Vagina (tissue), 2 donors: ENCODE data around the gene CUL4A.
A peak's percentile ranks its signal among the peaks of the same experiment; 100 is the strongest.

Experiments used
- POLR2A ChIP-seq, 2 donors: fragments of 450-650 bp; IDR thresholded peaks; one replicate each; pipeline ENCODE4 v1.6.1; 2017; ENCODE audit warnings: antibody characterized with exemption in 2 of 2, mild to moderate bottlenecking in 2 of 2, moderate library complexity in 2 of 2
- POLR2AphosphoS5 ChIP-seq, 2 donors: sonication (generic); formaldehyde crosslinking; IDR thresholded peaks; one replicate each; pipeline ENCODE4 v1.9.0; 2017; ENCODE audit warnings: antibody characterized with exemption in 2 of 2, mild to moderate bottlenecking in 2 of 2, low read depth in 1 of 2; ENCODE audit not compliant: insufficient read depth in 1 of 2
- TF ChIP-seq, protein P1 (sequence below), 3 experiments: fragments of 450-650 bp in 2 of 3; fragments of 200-600 bp in 1 of 3; sonication (generic) in 1 of 3; IDR thresholded peaks; one replicate each; pipeline ENCODE4 v1.5.1; 2017 to 2019; ENCODE audit warnings: antibody characterized with exemption in 3 of 3, mild to moderate bottlenecking in 2 of 3, moderate library complexity in 2 of 3

DNA sequence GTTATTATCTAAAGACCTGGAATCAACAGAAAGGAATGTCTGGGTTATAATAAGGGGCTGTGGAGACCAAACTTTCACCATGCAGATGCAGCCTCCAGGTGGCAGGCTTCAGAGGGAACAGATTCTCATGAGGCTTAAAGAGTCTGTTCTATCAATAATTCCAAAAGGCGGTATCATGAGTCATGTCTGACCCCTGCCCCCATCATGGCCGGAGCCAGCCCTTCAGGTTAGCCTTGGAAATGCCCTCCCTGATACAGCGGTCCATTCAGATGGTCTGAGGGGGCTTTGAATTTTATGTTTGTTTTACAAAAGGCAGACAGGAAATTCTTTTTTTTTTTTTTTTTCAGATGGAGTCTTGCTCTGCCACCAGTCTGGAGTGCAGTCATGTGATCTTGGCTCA lies 66.0 kb downstream of the CUL4A start:
- TF ChIP-seq, protein P1, sequence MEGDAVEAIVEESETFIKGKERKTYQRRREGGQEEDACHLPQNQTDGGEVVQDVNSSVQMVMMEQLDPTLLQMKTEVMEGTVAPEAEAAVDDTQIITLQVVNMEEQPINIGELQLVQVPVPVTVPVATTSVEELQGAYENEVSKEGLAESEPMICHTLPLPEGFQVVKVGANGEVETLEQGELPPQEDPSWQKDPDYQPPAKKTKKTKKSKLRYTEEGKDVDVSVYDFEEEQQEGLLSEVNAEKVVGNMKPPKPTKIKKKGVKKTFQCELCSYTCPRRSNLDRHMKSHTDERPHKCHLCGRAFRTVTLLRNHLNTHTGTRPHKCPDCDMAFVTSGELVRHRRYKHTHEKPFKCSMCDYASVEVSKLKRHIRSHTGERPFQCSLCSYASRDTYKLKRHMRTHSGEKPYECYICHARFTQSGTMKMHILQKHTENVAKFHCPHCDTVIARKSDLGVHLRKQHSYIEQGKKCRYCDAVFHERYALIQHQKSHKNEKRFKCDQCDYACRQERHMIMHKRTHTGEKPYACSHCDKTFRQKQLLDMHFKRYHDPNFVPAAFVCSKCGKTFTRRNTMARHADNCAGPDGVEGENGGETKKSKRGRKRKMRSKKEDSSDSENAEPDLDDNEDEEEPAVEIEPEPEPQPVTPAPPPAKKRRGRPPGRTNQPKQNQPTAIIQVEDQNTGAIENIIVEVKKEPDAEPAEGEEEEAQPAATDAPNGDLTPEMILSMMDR (IDR thresholded peaks at IDR 0.05) = peak in 2 of 3 experiments; percentile 33 to 36
- TF ChIP-seq POLR2AphosphoS5 (IDR thresholded peaks at IDR 0.05; ENCODE audit: insufficient read depth in 1 of 2, low read depth in 1 of 2) (no peak), POLR2A (IDR thresholded peaks at IDR 0.05) (no peak)
